SK-N-SH (cell line): ENCODE data around the gene KLC1. TPM values are rescaled to one million over a fixed set of nuclear protein-coding genes. Genes with fewer than 3 reads are reported as not detected.

Source experiments
- CTCF ChIA-PET: fragments of 300-600, 350-600 bp; formaldehyde crosslinking; extraction: SDS; loops from one replicate; lab custom pipeline; 2021; lab: Yijun Ruan, JAX
- POLR2A ChIA-PET: fragments of 350-600 bp; sonication (Branson Sonifier 250); formaldehyde crosslinking; extraction: SDS; loops from one replicate; lab custom pipeline; 2020; ENCODE audit warnings: antibody characterized with exemption, inconsistent platforms; lab: Yijun Ruan, JAX
- DNase-seq: peaks from one replicate; pipeline ENCODE4 v3.0.0; 2012
- H2AFZ ChIP-seq: fragments of 200-600 bp; sonication (generic); 2 replicates; pipeline ENCODE4 v1.8.1; 2016; ENCODE audit warnings: antibody characterized with exemption, mild to moderate bottlenecking, low read depth
- H3F3A ChIP-seq: fragments of 200-600 bp; sonication (generic); replicated peaks from 2 replicates; pipeline ENCODE3; 2016; ENCODE audit warnings: antibody characterized with exemption, mild to moderate bottlenecking; ENCODE audit not compliant: insufficient read depth
- H3K27ac ChIP-seq, 2 experiments: fragments of 200-500 bp in 1 of 2; fragments of 200-600 bp in 1 of 2; sonication (Bioruptor generic) in 1 of 2; sonication (generic), shearing (Covaris generic) in 1 of 2; 2 replicates each; pipeline versions ENCODE4 v1.5.1 to v1.6.1; 2014 to 2016; ENCODE audit warnings: low read depth in 2 of 2, inconsistent platforms in 1 of 2, low read length in 1 of 2, mild to moderate bottlenecking in 1 of 2, mixed read lengths in 1 of 2
- H3K27me3 ChIP-seq: fragments of 200-600 bp; sonication (generic), shearing (Covaris generic); 2 replicates; pipeline ENCODE4 v1.6.1; 2016; ENCODE audit warnings: mixed run types; ENCODE audit not compliant: insufficient read depth
- H3K36me3 ChIP-seq, 2 experiments: fragments of 200-500 bp in 1 of 2; fragments of 200-600 bp in 1 of 2; sonication (Bioruptor generic) in 1 of 2; sonication (generic) in 1 of 2; replicated peaks in 1 of 2; 2 replicates each; pipeline versions ENCODE3 to v1.5.1; 2014 to 2016; ENCODE audit warnings: low read length in 1 of 2, mild to moderate bottlenecking in 1 of 2; ENCODE audit not compliant: insufficient read depth in 2 of 2, control insufficient read depth in 1 of 2
- H3K4me1 ChIP-seq, 2 experiments: fragments of 200-500 bp in 1 of 2; fragments of 200-600 bp in 1 of 2; sonication (Bioruptor generic) in 1 of 2; sonication (generic), shearing (Covaris generic) in 1 of 2; 2 replicates each; pipeline versions ENCODE4 v1.5.1 to v1.6.1; 2014 to 2016; ENCODE audit warnings: low read depth in 1 of 2, low read length in 1 of 2, mixed run types in 1 of 2; ENCODE audit not compliant: insufficient read depth in 2 of 2, control insufficient read depth in 1 of 2
- H3K4me2 ChIP-seq: fragments of 200-600 bp; sonication (generic), shearing (Covaris generic); 2 replicates; pipeline ENCODE4 v1.6.1; 2017; ENCODE audit warnings: mixed run types
- H3K4me3 ChIP-seq, 2 experiments: fragments of 200-500 bp in 1 of 2; fragments of 200-600 bp in 1 of 2; sonication (Bioruptor generic) in 1 of 2; sonication (generic), shearing (Covaris generic) in 1 of 2; 2 replicates each; pipeline versions ENCODE4 v1.5.1 to v1.8.1; 2014 to 2016; ENCODE audit warnings: low read depth in 2 of 2, inconsistent platforms in 1 of 2, low read length in 1 of 2, mild to moderate bottlenecking in 1 of 2, mixed read lengths in 1 of 2, moderate library complexity in 1 of 2
- H3K79me2 ChIP-seq: fragments of 200-600 bp; sonication (generic); 2 replicates; pipeline ENCODE4 v1.8.1; 2017; ENCODE audit warnings: mild to moderate bottlenecking; ENCODE audit not compliant: insufficient read depth
- H3K9ac ChIP-seq: fragments of 200-600 bp; sonication (generic); 2 replicates; pipeline ENCODE4 v1.6.1; 2017; ENCODE audit warnings: mixed run types
- H3K9me2 ChIP-seq: fragments of 200-600 bp; sonication (generic); 2 replicates; pipeline ENCODE4 v1.6.1; 2017; ENCODE audit warnings: mixed run types
- H3K9me3 ChIP-seq: fragments of 200-600 bp; sonication (generic); 2 replicates; pipeline ENCODE4 v1.6.1; 2017; ENCODE audit warnings: mixed run types, mild to moderate bottlenecking, moderate library complexity
- H4K20me1 ChIP-seq: fragments of 200-600 bp; sonication (generic); 2 replicates; pipeline ENCODE4 v1.6.1; 2017; ENCODE audit warnings: mild to moderate bottlenecking, mixed run types; ENCODE audit not compliant: insufficient read depth
- ELF1 ChIP-seq: IDR thresholded peaks from 2 replicates; pipeline ENCODE4 v1.4.0; 2012
- EP300 ChIP-seq, 2 experiments: IDR thresholded peaks; 2 replicates each; pipeline versions ENCODE4 v1.4.0 to v1.6.1; 2012; ENCODE audit warnings: borderline replicate concordance in 1 of 2, low read depth in 1 of 2, low read length in 1 of 2
- FOSL2 ChIP-seq: IDR thresholded peaks from 2 replicates; pipeline ENCODE4 v1.4.0; 2012; ENCODE audit warnings: low read depth, mild to moderate bottlenecking, moderate library complexity, borderline replicate concordance
- FOXJ3 ChIP-seq: sonication (generic); formaldehyde crosslinking; IDR thresholded peaks from 2 replicates; pipeline ENCODE4 v1.5.1; 2020; ENCODE audit warnings: mild to moderate bottlenecking, missing genetic modification reagents
- FOXM1 ChIP-seq: IDR thresholded peaks from 2 replicates; pipeline ENCODE4 v1.4.0; 2012; ENCODE audit warnings: low read depth, mild to moderate bottlenecking
- NRF1 ChIP-seq: IDR thresholded peaks from 2 replicates; pipeline ENCODE4 v1.6.1; 2012; ENCODE audit warnings: low read depth, mild to moderate bottlenecking, low read length
- RFX5 ChIP-seq: IDR thresholded peaks from 2 replicates; pipeline ENCODE4 v1.6.1; 2012; ENCODE audit warnings: mild to moderate bottlenecking, improper control_type of control experiment, low read length
- SMC3 ChIP-seq: IDR thresholded peaks from 2 replicates; pipeline ENCODE4 v1.6.1; 2012; ENCODE audit warnings: low read depth, low read length, improper control_type of control experiment
- TCF12 ChIP-seq: IDR thresholded peaks from 2 replicates; pipeline ENCODE4 v1.4.0; 2012
- USF2 ChIP-seq: fragments of 150-350 bp; IDR thresholded peaks from 2 replicates; pipeline ENCODE4 v1.6.1; 2017; ENCODE audit warnings: antibody characterized with exemption, low read length, low read depth, borderline replicate concordance
- YY1 ChIP-seq: IDR thresholded peaks from 2 replicates; pipeline ENCODE4 v1.4.0; 2012; ENCODE audit warnings: low read depth, mild to moderate bottlenecking
- ZBTB33 ChIP-seq: IDR thresholded peaks from 2 replicates; pipeline ENCODE4 v1.4.0; 2012; ENCODE audit warnings: low read depth, borderline replicate concordance
- WGBS: methylation state at CpG from one replicate; pipeline ENCODE4 v1.1.6; 2017; ENCODE audit warnings: low lambda C conversion rate; 5-methylcytosine and 5-hydroxymethylcytosine counted together
- polyA plus RNA-seq, 3 experiments: library from polyadenylated mRNA; depleted of rRNA; stranded (reverse); fragments of >200 nt; gene quantifications; 2 replicates each; pipeline ENCODE4 v1.2.3, GENCODE V29; 2012
- TF ChIP-seq, protein P1 (sequence below): fragments of 150-350 bp; IDR thresholded peaks from 2 replicates; pipeline ENCODE4 v1.6.1; 2016; ENCODE audit warnings: mild to moderate bottlenecking, low read depth, low read length
- TF ChIP-seq, protein P2 (sequence below): IDR thresholded peaks from 2 replicates; pipeline ENCODE4 v1.6.1; 2012; ENCODE audit warnings: mild to moderate bottlenecking, low read depth, low read length, moderate library complexity

KLC1 gene
- polyA plus RNA-seq, 1 of the 3 experiments (the other 2 are of a cell fraction), result 308 TPM

GRCh38 chr14:103650213-103650612 is 21.2 kb downstream of the KLC1 start:
- Histone ChIP-seq H2AFZ (no peak overlapping the region), H3K27me3 (no peaks in the 10 kb centered on the region), H3F3A (peaks cover 7% of the 10 kb centered on the region), H3K9me2 (no peaks in the 10 kb centered on the region)
- no peak for TF ChIP-seq SMC3
- no peak for TF ChIP-seq FOXJ3
- TF ChIP-seq FOSL2, result no peak
- no peak for TF ChIP-seq YY1
- no peak for TF ChIP-seq NRF1
- TF ChIP-seq TCF12, result no peak
- no peak for TF ChIP-seq ELF1
- no peak for TF ChIP-seq USF2
- TF ChIP-seq FOXM1, result no peak
- TF ChIP-seq, protein P1, sequence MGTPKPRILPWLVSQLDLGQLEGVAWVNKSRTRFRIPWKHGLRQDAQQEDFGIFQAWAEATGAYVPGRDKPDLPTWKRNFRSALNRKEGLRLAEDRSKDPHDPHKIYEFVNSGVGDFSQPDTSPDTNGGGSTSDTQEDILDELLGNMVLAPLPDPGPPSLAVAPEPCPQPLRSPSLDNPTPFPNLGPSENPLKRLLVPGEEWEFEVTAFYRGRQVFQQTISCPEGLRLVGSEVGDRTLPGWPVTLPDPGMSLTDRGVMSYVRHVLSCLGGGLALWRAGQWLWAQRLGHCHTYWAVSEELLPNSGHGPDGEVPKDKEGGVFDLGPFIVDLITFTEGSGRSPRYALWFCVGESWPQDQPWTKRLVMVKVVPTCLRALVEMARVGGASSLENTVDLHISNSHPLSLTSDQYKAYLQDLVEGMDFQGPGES, result no peak
- TF ChIP-seq, protein P2, sequence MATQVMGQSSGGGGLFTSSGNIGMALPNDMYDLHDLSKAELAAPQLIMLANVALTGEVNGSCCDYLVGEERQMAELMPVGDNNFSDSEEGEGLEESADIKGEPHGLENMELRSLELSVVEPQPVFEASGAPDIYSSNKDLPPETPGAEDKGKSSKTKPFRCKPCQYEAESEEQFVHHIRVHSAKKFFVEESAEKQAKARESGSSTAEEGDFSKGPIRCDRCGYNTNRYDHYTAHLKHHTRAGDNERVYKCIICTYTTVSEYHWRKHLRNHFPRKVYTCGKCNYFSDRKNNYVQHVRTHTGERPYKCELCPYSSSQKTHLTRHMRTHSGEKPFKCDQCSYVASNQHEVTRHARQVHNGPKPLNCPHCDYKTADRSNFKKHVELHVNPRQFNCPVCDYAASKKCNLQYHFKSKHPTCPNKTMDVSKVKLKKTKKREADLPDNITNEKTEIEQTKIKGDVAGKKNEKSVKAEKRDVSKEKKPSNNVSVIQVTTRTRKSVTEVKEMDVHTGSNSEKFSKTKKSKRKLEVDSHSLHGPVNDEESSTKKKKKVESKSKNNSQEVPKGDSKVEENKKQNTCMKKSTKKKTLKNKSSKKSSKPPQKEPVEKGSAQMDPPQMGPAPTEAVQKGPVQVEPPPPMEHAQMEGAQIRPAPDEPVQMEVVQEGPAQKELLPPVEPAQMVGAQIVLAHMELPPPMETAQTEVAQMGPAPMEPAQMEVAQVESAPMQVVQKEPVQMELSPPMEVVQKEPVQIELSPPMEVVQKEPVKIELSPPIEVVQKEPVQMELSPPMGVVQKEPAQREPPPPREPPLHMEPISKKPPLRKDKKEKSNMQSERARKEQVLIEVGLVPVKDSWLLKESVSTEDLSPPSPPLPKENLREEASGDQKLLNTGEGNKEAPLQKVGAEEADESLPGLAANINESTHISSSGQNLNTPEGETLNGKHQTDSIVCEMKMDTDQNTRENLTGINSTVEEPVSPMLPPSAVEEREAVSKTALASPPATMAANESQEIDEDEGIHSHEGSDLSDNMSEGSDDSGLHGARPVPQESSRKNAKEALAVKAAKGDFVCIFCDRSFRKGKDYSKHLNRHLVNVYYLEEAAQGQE, result no peak
- TF ChIP-seq ZBTB33, result no peak
- TF ChIP-seq RFX5, result no peak
- no peak for TF ChIP-seq EP300 (IDR thresholded peaks at IDR 0.05; ENCODE audit: borderline replicate concordance in 1 of 2, low read depth in 1 of 2, low read length in 1 of 2)
- TF ChIP-seq, all 33 proteins: peak for 0
- H3K79me2 ChIP-seq, result peaks cover 99% of the 10 kb centered on the region
- H4K20me1 ChIP-seq, result peaks cover 100% of the 10 kb centered on the region
- peaks cover 8 to 18% of the 10 kb centered on the region in 2 experiments; a peak in 2 of 4 replicates for H3K4me1 ChIP-seq
- no peak overlapping the region for H3K4me2 ChIP-seq
- H3K9ac ChIP-seq, result no peak overlapping the region
- DNase-seq, result no peak
- peaks cover 6 to 19% of the 10 kb centered on the region in 2 experiments for H3K36me3 ChIP-seq
- WGBS, result 90% methylated on average over 4 of the region's 4 CpGs
- no peak overlapping the region for H3K27ac ChIP-seq
- H3K9me3 ChIP-seq, result no peaks in the 10 kb centered on the region
- CTCF ChIA-PET, result interaction anchor here (0.6 to 1.3 kb wide), 2 partner anchors 13 to 15 kb away, joined by 3 read pairs; no protein-coding TSS in a partner anchor
- POLR2A ChIA-PET, result no interaction called here
- no peak overlapping the region for H3K4me3 ChIP-seq
